Tibial artery (tissue), 4 donors: ENCODE measurements around the gene TULP4.
"Not testable (repeated sequence)": the region's sequence is repeated elsewhere in the genome, so short reads cannot be mapped to it uniquely, and the experiment has no call there.

Experiments
- DNase-seq, 2 donors: peaks; one replicate each; pipeline ENCODE4 v3.0.0-alpha.2; 2019
- H3K27ac ChIP-seq, 2 donors: fragments of 200-600 bp; sonication (generic) in 1 of 2; 1 replicate in 1 of 2; 2 replicates in 1 of 2; pipeline ENCODE4 v1.5.1; 2018 to 2019; ENCODE audit warnings: mild to moderate bottlenecking in 1 of 2
- H3K27me3 ChIP-seq, 2 donors: fragments of 200-600 bp; sonication (generic) in 1 of 2; one replicate each; pipeline versions ENCODE4 v1.5.1 to v1.6.0; 2016 to 2019
- H3K36me3 ChIP-seq, 3 donors: fragments of 200-600 bp; sonication (generic) in 2 of 3; one replicate each; pipeline ENCODE4 v1.5.1; 2016 to 2019; ENCODE audit warnings: mild to moderate bottlenecking in 2 of 3
- H3K4me1 ChIP-seq, 4 donors: fragments of 200-600 bp; sonication (generic) in 2 of 4; 1 replicate in 3 of 4; 2 replicates in 1 of 4; pipeline ENCODE4 v1.5.1; 2016 to 2019
- H3K4me3 ChIP-seq, 2 donors: fragments of 200-600 bp; sonication (generic) in 1 of 2; 1 replicate in 1 of 2; 2 replicates in 1 of 2; pipeline ENCODE4 v1.5.1; 2018 to 2019; ENCODE audit warnings: mild to moderate bottlenecking in 2 of 2
- H3K9me3 ChIP-seq, 3 donors: fragments of 200-600 bp; sonication (generic) in 1 of 3; one replicate each; pipeline ENCODE4 v1.5.1; 2016 to 2019
- CTCF ChIP-seq, 2 experiments: fragments of 200-600 bp in 1 of 2; fragments of 450-650 bp in 1 of 2; IDR thresholded peaks; one replicate each; pipeline ENCODE4 v1.5.1; 2017 to 2019; ENCODE audit warnings: antibody characterized with exemption in 2 of 2, mild to moderate bottlenecking in 1 of 2, moderate library complexity in 1 of 2
- intact Hi-C: fragments of 100-400 bp; cut with DNase I; formaldehyde crosslinking; loops from one replicate; pipeline ENCODE4 v1.15.0; 2023; ENCODE audit warnings: low total_unique reads

TULP4 gene

DNA sequence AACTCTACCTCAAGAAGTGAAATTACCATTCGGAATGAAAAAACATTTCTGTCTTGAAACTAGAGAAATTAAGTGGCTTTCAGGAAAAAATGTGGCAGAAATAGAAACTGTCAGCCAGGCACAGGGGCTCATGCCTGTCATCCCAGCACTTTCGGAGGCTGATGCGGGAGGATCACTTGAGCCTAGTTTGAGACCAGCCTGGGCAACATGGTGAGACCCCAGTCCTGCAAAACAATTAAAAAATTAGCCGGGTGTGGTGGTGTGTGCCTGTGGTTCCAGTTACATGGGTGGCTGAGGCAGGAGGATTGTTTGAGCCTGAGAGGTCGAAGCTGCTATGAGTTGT lies 240.5 kb downstream of the TULP4 start:
- Histone ChIP-seq H3K4me1 (no peaks in the 10 kb centered on the region), H3K27me3 (no peaks in the 10 kb centered on the region), H3K9me3 (no peaks in the 10 kb centered on the region), H3K27ac (no peak overlapping the region), H3K36me3 (no peaks in the 10 kb centered on the region), H3K4me3 (no peak overlapping the region)
- DNase-seq, result no peak
- intact Hi-C loops, result no loop called here
- no peak for TF ChIP-seq CTCF (IDR thresholded peaks at IDR 0.05)

DNA sequence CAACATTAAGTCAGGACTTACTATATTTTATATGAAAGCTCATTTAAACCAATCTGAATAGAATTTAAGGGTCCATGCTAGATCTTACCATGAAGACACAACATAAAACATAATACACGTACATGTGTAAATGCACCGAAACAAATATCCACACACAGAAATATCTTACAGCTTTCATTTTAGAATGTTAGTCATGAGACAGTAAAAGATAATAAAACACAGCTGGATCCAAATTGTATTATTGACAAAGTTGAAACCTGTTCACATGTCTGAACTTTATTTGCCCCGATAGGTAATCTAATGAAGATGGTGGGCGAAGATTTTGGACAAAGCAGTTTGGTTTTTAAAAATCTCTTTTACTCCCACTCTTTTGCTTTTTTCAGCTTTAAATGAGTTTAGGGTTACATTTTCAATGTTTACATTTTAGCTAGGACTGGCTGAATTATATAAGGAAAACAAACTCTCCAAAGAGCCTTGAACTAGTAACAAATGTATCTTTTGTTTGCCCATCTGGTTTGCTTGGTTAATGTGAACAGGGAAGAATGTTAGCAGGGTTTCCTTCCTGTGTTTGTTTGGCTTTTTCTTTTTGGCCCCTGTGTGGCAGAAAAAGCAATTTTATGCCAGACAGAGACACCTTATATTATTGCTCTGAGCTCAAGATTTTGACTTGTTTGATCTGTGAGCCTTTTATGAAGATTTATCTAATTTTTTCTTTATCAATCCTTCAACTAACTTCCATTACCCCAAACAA lies 242.5 kb downstream of the TULP4 start:
- Histone ChIP-seq H3K4me3 (no peak overlapping the region), H3K9me3 (no peaks in the 10 kb centered on the region), H3K4me1 (peaks cover 0 to 5% (median 2%) of the 10 kb centered on the region in 4 donors), H3K27ac (no peak overlapping the region), H3K36me3 (no peaks in the 10 kb centered on the region), H3K27me3 (no peaks in the 10 kb centered on the region)
- intact Hi-C loops, result no loop called here
- no peak for DNase-seq
- TF ChIP-seq CTCF (IDR thresholded peaks at IDR 0.05), result no peak

DNA sequence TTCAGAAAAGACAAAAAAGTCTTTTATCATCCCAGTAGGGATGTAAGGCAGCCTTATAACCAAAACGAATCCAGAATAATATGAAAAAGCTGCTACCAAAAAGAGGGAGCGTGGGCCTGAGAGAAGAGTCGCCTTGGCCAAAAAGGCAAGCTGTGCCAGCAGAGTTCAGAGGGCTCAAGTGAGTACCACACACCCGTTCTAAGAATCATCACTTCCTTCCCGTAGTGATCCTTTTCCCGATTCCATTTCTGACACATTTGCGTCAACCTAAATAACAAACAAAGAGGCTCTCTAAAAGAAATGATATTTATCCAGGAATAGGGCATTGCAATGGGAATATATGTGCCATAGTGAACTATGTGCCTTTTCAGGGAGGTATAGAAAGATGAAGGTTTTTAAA lies 243.8 kb downstream of the TULP4 start:
- no peak for DNase-seq
- no peaks in the 10 kb centered on the region for H3K36me3 ChIP-seq
- H3K9me3 ChIP-seq, result no peaks in the 10 kb centered on the region
- TF ChIP-seq CTCF (IDR thresholded peaks at IDR 0.05), result no peak
- no peaks in the 10 kb centered on the region for H3K27me3 ChIP-seq
- H3K4me3 ChIP-seq, result no peak overlapping the region
- intact Hi-C loops, result no loop called here
- H3K4me1 ChIP-seq, result peaks cover 0 to 8% (median 5%) of the 10 kb centered on the region in 4 donors
- H3K27ac ChIP-seq, result no peak overlapping the region

GRCh38 chr6:158557110-158557509 lies 244.8 kb downstream of the TULP4 start:
- H3K4me3 ChIP-seq, H3K9me3 ChIP-seq, H3K27ac ChIP-seq, H3K36me3 ChIP-seq, DNase-seq, H3K27me3 ChIP-seq, intact Hi-C loops: not testable (repeated sequence)
- peaks cover 0 to 18% (median 15%) of the 10 kb centered on the region in 4 donors for H3K4me1 ChIP-seq

DNA sequence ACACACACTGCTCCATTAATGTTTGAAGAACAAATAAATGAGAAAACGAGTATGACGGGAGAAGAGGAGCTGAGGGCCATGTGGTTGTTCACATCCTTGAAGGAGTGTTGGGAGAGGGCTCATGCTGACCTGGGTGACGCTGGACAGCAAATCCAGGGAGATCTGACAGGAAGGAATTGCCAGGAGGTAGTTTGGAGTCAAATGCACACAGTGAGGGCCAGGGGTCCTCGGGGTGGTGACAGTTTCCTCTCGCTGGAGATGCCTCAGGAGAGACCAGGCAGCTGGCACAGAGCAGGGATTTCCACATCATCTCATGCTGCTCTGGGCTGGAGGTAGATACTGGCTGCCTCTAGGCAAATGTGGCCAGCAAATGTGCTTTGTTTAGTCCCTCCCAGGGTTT lies 245.7 kb downstream of the TULP4 start:
- no peak for TF ChIP-seq CTCF (IDR thresholded peaks at IDR 0.05)
- H3K9me3 ChIP-seq, result no peaks in the 10 kb centered on the region
- H3K4me3 ChIP-seq, result no peak overlapping the region
- DNase-seq, result peak; percentile 13 to 42
- no peaks in the 10 kb centered on the region for H3K36me3 ChIP-seq
- H3K27me3 ChIP-seq, result no peaks in the 10 kb centered on the region
- no peak overlapping the region for H3K27ac ChIP-seq
- intact Hi-C loops, result no loop called here
- H3K4me1 ChIP-seq, result peaks cover 0 to 24% (median 18%) of the 10 kb centered on the region in 4 donors

DNA sequence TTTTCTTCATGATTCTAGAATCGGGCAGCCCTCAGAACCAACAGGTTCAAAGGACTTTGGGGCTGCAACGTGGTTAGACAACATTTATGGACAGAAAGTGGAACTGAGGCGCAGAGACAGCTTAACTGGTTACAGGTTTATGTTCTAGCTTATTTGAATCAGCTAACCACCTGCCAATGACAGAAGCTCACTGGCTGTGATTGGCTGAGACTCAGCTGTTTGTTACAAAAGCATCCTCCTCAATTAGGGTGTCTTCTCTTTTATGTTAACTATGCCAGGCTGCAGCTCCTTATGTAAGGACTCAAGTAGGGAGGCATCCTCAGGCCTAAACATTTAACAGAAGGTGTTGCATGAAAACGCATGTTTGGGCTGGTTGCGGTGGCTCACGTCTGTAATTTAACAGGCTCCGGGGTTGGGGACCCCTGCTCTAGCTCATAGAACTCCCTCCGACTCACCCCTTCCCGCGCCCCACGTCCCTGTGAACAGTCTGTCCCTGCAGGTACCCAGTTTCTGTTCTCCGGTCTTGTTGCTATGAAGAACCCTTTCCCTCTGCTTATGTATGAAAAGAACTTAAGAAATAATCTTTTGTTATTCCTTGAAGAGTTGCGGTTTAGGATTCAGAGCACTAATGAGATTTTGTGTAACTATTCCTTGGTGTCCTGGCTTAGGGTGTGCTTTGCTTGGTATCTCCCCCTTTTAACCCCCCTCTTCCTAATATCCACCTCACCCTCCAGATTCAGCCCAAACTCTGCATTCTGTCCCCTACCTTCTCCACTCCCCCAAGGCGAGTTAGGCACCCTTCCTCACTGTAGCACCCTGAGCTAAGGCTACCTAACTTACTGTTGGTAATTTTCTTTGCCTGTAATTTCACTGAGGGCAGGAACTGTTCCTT lies 246.4 kb downstream of the TULP4 start:
- H3K4me1 ChIP-seq, result peaks cover 0 to 24% (median 20%) of the 10 kb centered on the region in 4 donors
- H3K27ac ChIP-seq, result no peak overlapping the region
- no peaks in the 10 kb centered on the region for H3K27me3 ChIP-seq

More for the DNA sequence above, 246.4 kb downstream of the TULP4 start:
- intact Hi-C loops, result no loop called here
- Histone ChIP-seq H3K4me3 (no peak overlapping the region), H3K9me3 (no peaks in the 10 kb centered on the region), H3K36me3 (no peaks in the 10 kb centered on the region)
- DNase-seq, result peak in 1 of 2 donors; percentile 23
- TF ChIP-seq CTCF (IDR thresholded peaks at IDR 0.05), result no peak
